ENCODE results near the gene CAMTA1.

The CAMTA1 gene

GRCh38 chr1:7679159-7679872 is 894.1 kb downstream of the CAMTA1 start:
- Histone ChIP-seq H3K4me3 (ENCODE audit: low read length) (peak overlapping the region; percentile 64), H3K9me3 (ENCODE audit: control insufficient read depth, low read depth, low read length) (no peaks in the 10 kb centered on the region), H3K27ac (ENCODE audit: low read length) (no peak overlapping the region), H3K36me3 (ENCODE audit: control insufficient read depth, low read depth, low read length) (no peaks in the 10 kb centered on the region), H3K27me3 (ENCODE audit: control insufficient read depth, insufficient read depth, low read length) (peaks cover 26% of the 10 kb centered on the region), H3K9ac (ENCODE audit: low read length) (peak overlapping the region; percentile 77), H3K4me1 (ENCODE audit: control insufficient read depth, low read depth, low read length) (no peaks in the 10 kb centered on the region)

DNA sequence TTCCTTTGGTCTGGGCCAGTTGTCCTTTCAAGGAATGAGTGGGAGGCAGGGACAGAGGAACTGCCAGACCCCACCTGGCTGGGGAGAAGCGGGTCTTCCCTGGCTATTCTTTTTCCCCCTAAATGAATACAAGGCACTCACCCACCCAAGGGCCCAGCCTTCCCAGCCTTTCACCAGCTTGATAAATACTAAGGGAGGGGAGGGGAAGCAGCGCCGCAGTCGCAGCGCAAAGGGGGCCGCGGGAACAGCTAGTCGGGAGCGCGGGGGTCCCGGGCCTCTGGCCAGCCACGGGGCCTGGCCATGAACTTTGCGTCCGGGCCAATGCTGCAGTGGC is 894.6 kb downstream of the CAMTA1 start:
- H3K9ac ChIP-seq (ENCODE audit: low read length) = peak overlapping the region; percentile 77
- H3K9me3 ChIP-seq (ENCODE audit: control insufficient read depth, low read depth, low read length) = no peaks in the 10 kb centered on the region
- no peaks in the 10 kb centered on the region for H3K36me3 ChIP-seq (ENCODE audit: control insufficient read depth, low read depth, low read length)
- H3K4me1 ChIP-seq (ENCODE audit: control insufficient read depth, low read depth, low read length) = no peaks in the 10 kb centered on the region
- H3K4me3 ChIP-seq (ENCODE audit: low read length) = peak overlapping the region; percentile 64
- H3K27ac ChIP-seq (ENCODE audit: low read length) = no peak overlapping the region
- H3K27me3 ChIP-seq (ENCODE audit: control insufficient read depth, insufficient read depth, low read length) = peaks cover 26% of the 10 kb centered on the region

DNA sequence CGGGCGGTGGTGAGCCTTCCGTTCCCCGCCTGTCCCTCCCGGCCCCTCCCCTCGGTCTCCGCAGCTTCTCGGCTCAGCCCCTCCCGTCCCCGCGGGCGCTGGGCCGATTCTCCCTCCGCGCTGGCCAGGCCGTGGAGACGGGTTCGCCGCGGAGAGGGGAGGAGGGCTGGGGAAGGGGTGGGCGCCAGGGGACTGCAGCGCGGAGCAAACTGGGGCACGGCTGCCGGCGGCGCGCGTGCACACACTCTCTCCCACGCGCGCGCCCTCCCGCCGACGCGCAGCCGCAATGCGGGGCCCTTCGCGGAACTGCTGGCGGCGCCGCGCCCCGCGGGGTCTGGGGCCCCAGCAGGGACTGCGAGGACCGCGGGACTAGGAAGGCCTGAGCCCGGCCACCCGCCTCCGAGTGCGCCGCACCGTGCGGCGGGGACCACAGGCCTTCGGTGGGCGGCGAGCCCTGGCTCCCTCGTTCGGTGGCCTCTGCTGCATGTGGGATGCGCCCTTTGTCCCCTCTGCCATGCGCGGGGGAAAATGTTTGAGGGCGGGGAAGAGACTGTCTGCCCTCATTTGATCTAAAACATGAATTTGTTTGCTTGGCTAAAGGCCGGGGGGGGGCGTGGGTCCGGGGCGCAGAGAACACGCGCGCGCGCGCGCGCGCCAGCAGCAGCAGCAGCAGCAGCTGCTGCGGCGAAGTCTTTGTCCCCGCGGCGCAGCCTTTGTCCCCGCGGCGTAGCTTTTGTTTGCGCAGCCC is 895.1 kb downstream of the CAMTA1 start:
- H3K4me3 ChIP-seq (ENCODE audit: low read length) = peak overlapping the region; percentile 64
- H3K9ac ChIP-seq (ENCODE audit: low read length) = peak overlapping the region; percentile 77
- H3K27ac ChIP-seq (ENCODE audit: low read length) = no peak overlapping the region

GRCh38 chr1:7680955-7681268 is 895.7 kb downstream of the CAMTA1 start:
- Histone ChIP-seq H3K4me3 (ENCODE audit: low read length) (peak overlapping the region; percentile 64), H3K9ac (ENCODE audit: low read length) (peak overlapping the region; percentile 77), H3K27me3 (ENCODE audit: control insufficient read depth, insufficient read depth, low read length) (peaks cover 26% of the 10 kb centered on the region), H3K4me1 (ENCODE audit: control insufficient read depth, low read depth, low read length) (no peaks in the 10 kb centered on the region), H3K36me3 (ENCODE audit: control insufficient read depth, low read depth, low read length) (no peaks in the 10 kb centered on the region), H3K27ac (ENCODE audit: low read length) (no peak overlapping the region), H3K9me3 (ENCODE audit: control insufficient read depth, low read depth, low read length) (no peaks in the 10 kb centered on the region)

More for the DNA sequence above, 895.1 kb downstream of the CAMTA1 start:
- Histone ChIP-seq H3K9me3 (ENCODE audit: control insufficient read depth, low read depth, low read length) (no peaks in the 10 kb centered on the region), H3K4me1 (ENCODE audit: control insufficient read depth, low read depth, low read length) (no peaks in the 10 kb centered on the region), H3K27me3 (ENCODE audit: control insufficient read depth, insufficient read depth, low read length) (peaks cover 26% of the 10 kb centered on the region), H3K36me3 (ENCODE audit: control insufficient read depth, low read depth, low read length) (no peaks in the 10 kb centered on the region)

DNA sequence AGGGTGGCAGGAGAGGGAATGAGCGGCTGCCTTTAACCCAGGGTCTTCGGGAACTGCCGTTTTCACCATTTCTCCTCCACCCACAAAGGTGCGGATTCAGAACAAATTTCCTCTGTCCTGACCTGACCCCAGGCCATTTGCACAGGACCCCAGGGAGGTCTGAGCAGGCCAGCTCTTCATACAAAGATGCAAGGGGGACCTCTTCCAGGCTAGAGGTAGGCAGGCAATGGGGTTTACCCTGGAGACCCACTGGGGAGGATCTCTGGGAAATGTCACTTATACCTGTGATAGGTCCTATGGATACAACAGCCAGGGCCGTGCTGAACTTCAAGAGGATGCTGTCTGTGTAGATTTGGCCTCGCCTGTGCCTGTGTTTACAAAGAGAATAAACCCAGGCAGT is 896.1 kb downstream of the CAMTA1 start:
- no peak overlapping the region for H3K27ac ChIP-seq (ENCODE audit: low read length)
- no peak overlapping the region for H3K4me3 ChIP-seq (ENCODE audit: low read length)
- no peaks in the 10 kb centered on the region for H3K9me3 ChIP-seq (ENCODE audit: control insufficient read depth, low read depth, low read length)
- H3K9ac ChIP-seq (ENCODE audit: low read length) = no peak overlapping the region
- H3K27me3 ChIP-seq (ENCODE audit: control insufficient read depth, insufficient read depth, low read length) = peaks cover 26% of the 10 kb centered on the region
- no peaks in the 10 kb centered on the region for H3K4me1 ChIP-seq (ENCODE audit: control insufficient read depth, low read depth, low read length)
- no peaks in the 10 kb centered on the region for H3K36me3 ChIP-seq (ENCODE audit: control insufficient read depth, low read depth, low read length)

GRCh38 chr1:7683521-7683920 is 898.3 kb downstream of the CAMTA1 start:
- Histone ChIP-seq H3K9ac (ENCODE audit: low read length) (no peak overlapping the region), H3K27me3 (ENCODE audit: control insufficient read depth, insufficient read depth, low read length) (peaks cover 24% of the 10 kb centered on the region), H3K4me1 (ENCODE audit: control insufficient read depth, low read depth, low read length) (no peaks in the 10 kb centered on the region), H3K36me3 (ENCODE audit: control insufficient read depth, low read depth, low read length) (no peaks in the 10 kb centered on the region), H3K9me3 (ENCODE audit: control insufficient read depth, low read depth, low read length) (no peaks in the 10 kb centered on the region), H3K4me3 (ENCODE audit: low read length) (no peak overlapping the region), H3K27ac (ENCODE audit: low read length) (no peak overlapping the region)

GRCh38 chr1:7684132-7684531 is 898.9 kb downstream of the CAMTA1 start:
- H3K9me3 ChIP-seq (ENCODE audit: control insufficient read depth, low read depth, low read length) = no peaks in the 10 kb centered on the region
- peaks cover 18% of the 10 kb centered on the region for H3K27me3 ChIP-seq (ENCODE audit: control insufficient read depth, insufficient read depth, low read length)
- no peaks in the 10 kb centered on the region for H3K36me3 ChIP-seq (ENCODE audit: control insufficient read depth, low read depth, low read length)
- no peak overlapping the region for H3K9ac ChIP-seq (ENCODE audit: low read length)
- no peak overlapping the region for H3K4me3 ChIP-seq (ENCODE audit: low read length)
- no peak overlapping the region for H3K27ac ChIP-seq (ENCODE audit: low read length)
- H3K4me1 ChIP-seq (ENCODE audit: control insufficient read depth, low read depth, low read length) = no peaks in the 10 kb centered on the region

GRCh38 chr1:7684861-7685635 is 899.8 kb downstream of the CAMTA1 start:
- H3K27me3 ChIP-seq (ENCODE audit: control insufficient read depth, insufficient read depth, low read length) = peaks cover 9% of the 10 kb centered on the region
- H3K9ac ChIP-seq (ENCODE audit: low read length) = no peak overlapping the region
- H3K9me3 ChIP-seq (ENCODE audit: control insufficient read depth, low read depth, low read length) = no peaks in the 10 kb centered on the region
- H3K36me3 ChIP-seq (ENCODE audit: control insufficient read depth, low read depth, low read length) = no peaks in the 10 kb centered on the region
- H3K27ac ChIP-seq (ENCODE audit: low read length) = no peak overlapping the region
- no peaks in the 10 kb centered on the region for H3K4me1 ChIP-seq (ENCODE audit: control insufficient read depth, low read depth, low read length)
- no peak overlapping the region for H3K4me3 ChIP-seq (ENCODE audit: low read length)

GRCh38 chr1:7686301-7686850 is 901.1 kb downstream of the CAMTA1 start:
- Histone ChIP-seq H3K27ac (ENCODE audit: low read length) (no peak overlapping the region), H3K27me3 (ENCODE audit: control insufficient read depth, insufficient read depth, low read length) (no peaks in the 10 kb centered on the region), H3K4me1 (ENCODE audit: control insufficient read depth, low read depth, low read length) (no peaks in the 10 kb centered on the region), H3K9ac (ENCODE audit: low read length) (no peak overlapping the region), H3K9me3 (ENCODE audit: control insufficient read depth, low read depth, low read length) (no peaks in the 10 kb centered on the region), H3K36me3 (ENCODE audit: control insufficient read depth, low read depth, low read length) (no peaks in the 10 kb centered on the region), H3K4me3 (ENCODE audit: low read length) (no peak overlapping the region)

GRCh38 chr1:7687411-7687810 is 902.2 kb downstream of the CAMTA1 start:
- no peak overlapping the region for H3K9ac ChIP-seq (ENCODE audit: low read length)
- no peaks in the 10 kb centered on the region for H3K36me3 ChIP-seq (ENCODE audit: control insufficient read depth, low read depth, low read length)
- H3K27me3 ChIP-seq (ENCODE audit: control insufficient read depth, insufficient read depth, low read length) = no peaks in the 10 kb centered on the region
- H3K9me3 ChIP-seq (ENCODE audit: control insufficient read depth, low read depth, low read length) = no peaks in the 10 kb centered on the region
- no peak overlapping the region for H3K27ac ChIP-seq (ENCODE audit: low read length)
- no peak overlapping the region for H3K4me3 ChIP-seq (ENCODE audit: low read length)
- H3K4me1 ChIP-seq (ENCODE audit: control insufficient read depth, low read depth, low read length) = no peaks in the 10 kb centered on the region

DNA sequence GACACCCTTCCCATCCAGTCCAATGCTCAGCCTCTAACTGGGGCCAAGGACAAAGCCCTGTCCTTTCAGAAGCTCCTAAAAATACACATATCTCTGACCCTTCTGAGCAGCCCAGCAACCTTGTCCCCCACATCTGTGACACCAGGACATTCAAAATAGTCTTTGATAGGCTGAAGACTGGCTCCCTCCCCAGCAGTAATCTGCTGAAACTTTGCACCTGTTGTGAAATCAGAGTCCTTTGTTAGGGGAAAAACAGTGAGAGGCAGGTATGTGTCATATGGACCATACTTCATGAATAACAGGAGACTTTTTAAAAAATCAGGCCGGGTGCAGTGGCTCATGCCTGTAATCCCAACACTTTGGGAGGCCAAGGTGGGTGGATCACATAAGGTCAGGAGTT is 903.4 kb downstream of the CAMTA1 start:
- Histone ChIP-seq H3K27ac (ENCODE audit: low read length) (no peak overlapping the region), H3K9me3 (ENCODE audit: control insufficient read depth, low read depth, low read length) (peaks cover 6% of the 10 kb centered on the region)

More for the DNA sequence above, 903.4 kb downstream of the CAMTA1 start:
- no peaks in the 10 kb centered on the region for H3K27me3 ChIP-seq (ENCODE audit: control insufficient read depth, insufficient read depth, low read length)
- H3K4me1 ChIP-seq (ENCODE audit: control insufficient read depth, low read depth, low read length) = no peaks in the 10 kb centered on the region
- H3K9ac ChIP-seq (ENCODE audit: low read length) = no peak overlapping the region
- no peaks in the 10 kb centered on the region for H3K36me3 ChIP-seq (ENCODE audit: control insufficient read depth, low read depth, low read length)
- no peak overlapping the region for H3K4me3 ChIP-seq (ENCODE audit: low read length)
